Measurements from ENCODE around the gene TAF9.
"Not testable (repeated sequence)": the region's sequence is repeated elsewhere in the genome, so short reads cannot be mapped to it uniquely, and the experiment has no call there.

TAF9 gene

DNA sequence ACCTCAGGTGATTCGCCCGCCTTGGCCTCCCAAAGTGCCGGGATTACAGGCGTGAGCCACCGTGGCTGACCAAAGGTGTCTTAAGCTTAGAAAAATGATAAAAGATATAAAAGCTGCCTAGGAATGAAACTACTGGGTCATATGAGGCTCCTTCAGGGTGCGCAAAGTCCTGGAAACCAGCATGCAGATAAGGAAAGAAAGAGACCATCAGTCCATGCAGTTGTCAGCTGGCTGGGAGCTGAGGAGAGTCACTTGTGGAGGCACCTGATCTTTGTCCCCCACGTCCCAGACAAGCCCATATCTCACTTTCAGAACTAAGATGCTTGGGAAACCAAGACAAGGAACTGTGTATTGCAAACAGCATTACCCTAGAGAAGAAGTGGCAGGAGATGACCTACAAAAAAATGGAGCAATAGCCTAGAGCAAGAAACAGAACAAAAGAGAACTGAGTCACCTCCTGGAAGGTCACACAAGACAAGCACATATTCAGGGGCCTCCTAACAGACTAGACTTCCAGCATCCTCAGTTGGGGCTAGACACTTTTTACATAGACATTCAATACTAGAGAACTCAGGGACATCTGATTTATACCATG is 33.9 kb downstream of the TAF9 start:
- DNase-seq: no peak

DNA sequence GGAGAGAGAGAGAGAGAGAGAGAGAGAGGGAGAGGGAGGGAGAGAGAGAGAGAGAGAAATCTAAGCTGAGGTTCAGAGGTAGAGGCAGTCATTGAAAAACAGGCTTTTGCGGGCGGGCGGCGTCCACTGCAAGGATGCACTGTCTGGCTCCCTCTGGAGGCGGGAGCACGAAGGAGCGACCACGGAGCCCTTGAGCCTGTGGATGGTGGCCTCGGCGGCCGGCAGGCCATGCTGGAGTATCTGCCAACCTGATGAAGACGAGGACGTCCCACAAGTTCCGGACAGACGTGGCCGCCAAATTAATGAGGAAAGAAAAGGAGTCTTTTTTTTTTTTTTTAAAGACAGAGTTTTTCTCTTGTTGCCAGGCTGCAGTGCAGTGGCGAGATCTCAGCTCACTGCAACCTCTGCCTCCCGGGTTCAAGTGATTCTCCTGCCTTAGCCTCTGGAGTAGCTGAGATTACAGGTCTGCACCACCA is 34.5 kb downstream of the TAF9 start:
- DNase-seq: peak; percentile 72

DNA sequence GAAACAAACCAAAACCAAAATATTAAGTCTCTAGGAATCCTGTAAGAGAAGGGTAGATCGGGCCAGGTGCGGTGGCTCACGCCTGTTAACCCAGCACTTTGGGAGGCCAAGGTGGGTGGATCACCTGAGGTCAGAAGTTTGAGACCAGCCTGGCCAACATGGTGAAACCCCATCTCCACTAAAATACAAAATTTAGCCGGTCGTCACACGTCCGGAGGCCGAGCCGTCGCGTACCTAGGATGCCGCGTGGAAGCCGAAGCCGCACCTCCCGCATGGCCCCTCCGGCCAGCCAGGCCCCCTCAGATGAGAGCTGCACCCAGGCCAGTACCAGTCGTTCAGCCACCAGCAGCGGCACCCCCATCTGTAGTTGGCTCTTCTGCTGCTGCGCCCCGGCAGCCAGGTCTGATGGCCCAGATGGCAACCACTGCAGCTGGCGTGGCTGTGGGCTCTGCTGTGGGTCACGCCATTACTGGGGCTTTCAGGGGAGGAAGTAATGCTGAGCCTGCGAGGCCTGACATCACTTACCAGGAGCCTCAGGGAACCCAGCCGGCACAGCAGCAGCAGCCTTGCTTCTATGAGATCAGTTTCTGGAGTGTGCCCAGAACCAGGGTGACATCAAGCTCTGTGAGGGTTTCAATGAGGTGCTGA is 35.5 kb downstream of the TAF9 start:
- not testable (repeated sequence) for DNase-seq

DNA sequence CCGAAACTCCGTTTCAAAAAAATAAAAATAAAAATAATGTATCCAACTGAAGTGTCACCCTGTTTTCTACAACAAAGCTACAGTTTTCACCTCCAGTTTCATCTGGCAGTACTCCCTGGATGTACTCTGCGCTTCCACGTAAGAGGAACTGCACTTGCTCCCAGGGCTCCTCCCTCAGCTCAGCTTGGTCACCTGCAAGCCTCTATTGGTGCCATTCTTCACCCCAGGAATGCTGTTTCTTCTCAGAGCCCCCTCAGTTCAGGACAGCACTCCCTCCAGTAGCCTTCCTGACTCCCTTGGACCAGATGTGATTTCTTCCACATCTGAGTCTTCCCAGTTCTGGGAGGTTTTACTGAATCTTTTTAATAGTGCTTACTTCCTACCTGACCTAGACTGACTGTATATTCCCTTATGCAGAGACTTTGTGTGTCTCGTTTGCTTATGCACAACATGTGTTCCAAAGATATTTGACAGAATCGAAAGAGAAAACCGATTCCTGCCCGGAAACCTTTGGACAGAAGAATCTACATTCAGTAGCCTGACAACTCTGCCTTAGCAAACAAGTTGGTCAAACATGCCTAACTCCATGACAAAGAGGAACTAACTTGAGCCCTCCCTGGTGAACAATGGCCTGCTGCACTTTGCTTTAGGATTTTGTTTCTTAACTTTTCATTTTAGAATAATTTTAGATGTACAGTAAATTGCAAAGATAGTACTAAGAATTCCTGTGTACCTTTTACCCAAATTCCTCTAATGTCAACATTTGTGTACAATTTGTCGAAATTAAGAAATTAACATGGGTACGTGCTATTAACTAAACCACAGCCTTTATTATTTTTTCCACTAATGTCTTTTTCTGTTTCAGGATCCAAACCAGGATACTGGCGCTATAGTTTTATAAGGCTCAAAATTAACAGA is 37.5 kb downstream of the TAF9 start:
- DNase-seq: no peak

DNA sequence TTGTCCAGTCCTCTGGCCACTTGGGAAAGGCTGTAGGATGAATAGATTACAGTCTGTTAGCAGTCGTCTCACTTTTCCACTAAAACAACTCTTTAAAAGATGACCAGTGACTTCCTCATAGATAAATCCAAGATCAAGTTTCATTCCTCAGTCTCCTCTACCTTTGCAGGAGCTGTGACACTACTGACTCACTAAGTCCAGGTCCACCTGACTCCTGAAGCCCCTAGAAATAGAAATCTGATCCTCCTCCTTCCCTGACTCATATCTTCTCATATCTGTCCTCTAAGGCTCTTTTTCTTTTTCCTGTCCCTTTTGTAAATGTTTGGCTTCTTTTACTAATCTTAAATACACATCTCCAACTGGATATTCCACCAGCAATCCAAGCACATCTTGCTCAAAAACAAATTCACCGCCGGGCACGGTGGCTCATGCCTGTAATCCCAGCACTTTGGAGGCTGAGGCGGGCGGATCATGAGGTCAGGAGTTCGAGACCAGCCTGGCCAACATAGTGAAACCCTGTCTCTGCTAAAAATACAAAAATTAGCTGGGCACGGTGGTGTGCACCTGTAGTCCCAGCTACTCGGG is 39.3 kb downstream of the TAF9 start:
- no peak for DNase-seq

DNA sequence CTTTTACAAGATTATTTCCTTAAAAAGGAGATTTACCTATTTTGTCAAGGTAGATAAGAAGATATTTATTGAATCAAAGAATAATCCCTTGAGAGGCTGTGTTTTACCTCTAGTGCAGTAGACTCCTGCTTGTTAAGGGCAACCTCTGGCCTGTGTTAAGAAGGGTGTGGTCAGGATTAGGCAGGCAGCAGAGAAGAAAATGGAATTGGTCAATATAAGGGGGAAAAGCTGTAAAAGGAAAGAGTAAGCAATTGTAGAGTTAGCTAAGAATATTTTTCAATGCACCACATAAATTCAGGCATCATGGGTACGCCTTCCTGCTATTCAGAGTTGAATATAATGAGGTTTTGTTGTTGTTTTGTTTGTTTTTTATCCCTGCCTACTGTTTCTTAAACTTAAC is 43.0 kb downstream of the TAF9 start:
- no peak for DNase-seq

DNA sequence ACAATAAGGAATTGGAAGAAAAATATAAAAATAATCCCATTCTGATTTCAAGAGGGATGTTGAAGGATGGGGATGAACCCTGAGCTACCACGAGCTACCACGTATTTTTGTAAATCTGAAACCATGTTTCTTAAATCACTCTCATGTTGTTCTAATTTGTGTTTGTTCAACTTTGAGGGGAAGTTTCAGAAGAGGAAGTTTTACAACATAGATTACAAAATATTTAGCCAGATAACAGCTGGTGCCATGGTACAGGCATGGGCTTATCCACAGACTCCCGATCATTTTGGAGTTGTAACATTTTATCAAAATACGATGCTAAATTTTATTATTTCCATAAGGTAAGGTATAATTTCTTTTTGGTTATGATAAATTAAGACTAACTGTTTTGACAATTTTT is 51.9 kb downstream of the TAF9 start:
- DNase-seq: no peak

DNA sequence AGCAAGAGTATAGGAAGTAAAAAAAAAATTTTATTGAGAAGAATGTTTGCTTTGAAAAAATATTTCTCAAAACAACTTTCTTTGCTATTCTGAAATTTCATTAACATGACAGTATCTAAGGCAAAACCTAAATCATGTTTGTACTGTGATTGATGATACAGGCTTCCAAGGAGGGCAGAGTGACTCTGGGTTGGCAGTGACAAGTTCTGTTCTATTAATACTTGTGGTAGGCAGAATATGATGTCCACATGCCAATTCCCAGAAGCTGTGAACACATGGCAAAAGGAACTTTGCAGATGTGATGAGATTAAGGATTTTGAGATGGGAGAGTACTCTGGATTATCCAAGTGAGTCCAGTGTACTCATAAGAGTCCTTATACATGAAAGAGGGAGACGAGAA is 53.3 kb downstream of the TAF9 start:
- no peak for DNase-seq
